GM19397 (cell line): ENCODE results near the gene ICA1.

Experiments
- ATAC-seq: cut with Tn5 transposase; IDR thresholded peaks from one replicate; pipeline ENCODE4 v1.9.1; 2021; ENCODE audit warnings: mild to moderate bottlenecking, moderate library complexity; ENCODE audit not compliant: unreplicated experiment

ICA1 gene

GRCh38 chr7:8134089-8134733, 127.8 kb downstream of the ICA1 start:
- peak; percentile 69 for ATAC-seq

GRCh38 chr7:8133188-8133848, 128.6 kb downstream of the ICA1 start:
- no peak for ATAC-seq

GRCh38 chr7:8131694-8132605, 130.0 kb downstream of the ICA1 start:
- peak; percentile 52 for ATAC-seq

GRCh38 chr7:8130663-8131062, 131.3 kb downstream of the ICA1 start:
- no peak for ATAC-seq

DNA sequence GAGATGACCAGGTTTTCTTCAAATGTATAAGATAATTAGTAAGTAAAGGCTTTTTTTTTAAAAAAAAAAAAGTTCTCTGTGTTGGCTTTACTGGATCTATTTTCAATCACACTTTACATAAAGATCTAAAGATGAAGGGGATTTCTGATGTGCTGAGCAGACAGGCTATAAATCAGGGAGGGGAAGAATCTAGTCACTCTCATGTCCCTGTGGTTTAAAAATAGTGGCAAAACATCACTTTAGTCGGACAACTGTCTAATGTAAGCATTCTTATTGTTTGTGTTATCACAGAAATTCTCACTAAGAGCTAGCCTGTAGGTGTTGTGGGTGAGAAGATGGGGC, 132.7 kb downstream of the ICA1 start:
- no peak for ATAC-seq

GRCh38 chr7:8128449-8129317, 133.3 kb downstream of the ICA1 start:
- no peak for ATAC-seq

DNA sequence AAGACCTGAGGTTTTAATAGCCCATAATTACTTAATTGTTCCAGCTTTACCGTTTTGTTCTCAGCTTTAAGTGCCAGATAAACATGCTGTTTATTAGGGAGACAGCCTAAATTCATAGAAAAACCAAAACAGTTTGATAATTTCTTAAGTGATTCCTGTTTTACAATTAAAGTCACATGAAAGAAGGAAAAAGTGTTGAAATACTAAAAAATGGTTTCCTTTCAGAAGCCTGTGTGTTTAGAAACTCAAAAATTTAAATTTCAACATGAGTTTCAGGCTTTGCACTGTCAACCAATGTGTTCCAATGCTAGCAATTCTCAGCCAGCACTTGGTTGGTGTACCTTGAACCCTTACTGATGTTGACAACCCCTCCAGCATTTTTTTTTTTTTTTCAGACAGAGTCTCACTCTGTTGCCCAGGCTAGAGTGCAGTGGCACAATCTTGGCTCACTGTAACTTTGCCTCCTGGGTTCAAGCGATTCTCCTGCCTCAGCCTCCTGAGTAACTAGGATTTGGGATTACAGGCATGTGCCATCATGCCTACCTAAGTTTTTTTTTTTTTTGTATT, 135.3 kb downstream of the ICA1 start:
- no peak for ATAC-seq

DNA sequence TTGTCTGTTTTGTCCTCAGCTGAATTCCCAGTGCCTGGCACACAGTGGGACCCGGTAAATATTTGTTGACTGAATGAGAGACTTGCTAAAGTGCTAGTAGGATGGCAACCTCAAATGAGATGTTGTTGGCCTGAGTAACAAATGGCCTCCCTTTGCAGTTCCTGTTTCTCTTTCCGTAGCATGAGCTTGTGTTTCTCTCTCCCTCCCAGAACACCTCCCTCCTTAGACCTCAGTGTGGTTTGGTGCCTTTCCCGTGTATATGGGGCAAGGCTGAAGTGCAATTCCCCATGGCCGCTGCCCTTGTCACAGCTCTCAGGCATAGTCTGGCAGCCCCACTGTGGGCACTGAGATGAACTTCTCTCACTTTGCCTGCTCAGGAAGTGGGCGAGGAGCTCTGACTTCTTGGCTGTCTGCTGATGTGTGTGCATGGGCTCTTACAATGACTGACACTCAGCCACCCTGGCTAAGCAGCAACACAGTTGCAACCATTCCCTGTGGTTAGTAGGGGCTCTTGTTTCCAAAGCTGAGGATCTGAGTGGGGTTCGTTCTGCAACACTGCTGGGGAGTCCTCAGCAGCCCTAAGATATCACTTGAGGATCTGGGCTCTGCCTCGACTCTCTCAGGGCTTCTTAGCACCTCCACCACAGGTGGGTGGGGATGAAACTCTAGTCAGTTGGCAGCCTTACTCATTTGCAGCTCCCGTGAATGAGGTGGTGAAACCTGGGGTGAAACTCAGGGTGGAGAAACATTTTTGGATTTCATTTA, 136.1 kb downstream of the ICA1 start:
- peak; percentile 84 for ATAC-seq

DNA sequence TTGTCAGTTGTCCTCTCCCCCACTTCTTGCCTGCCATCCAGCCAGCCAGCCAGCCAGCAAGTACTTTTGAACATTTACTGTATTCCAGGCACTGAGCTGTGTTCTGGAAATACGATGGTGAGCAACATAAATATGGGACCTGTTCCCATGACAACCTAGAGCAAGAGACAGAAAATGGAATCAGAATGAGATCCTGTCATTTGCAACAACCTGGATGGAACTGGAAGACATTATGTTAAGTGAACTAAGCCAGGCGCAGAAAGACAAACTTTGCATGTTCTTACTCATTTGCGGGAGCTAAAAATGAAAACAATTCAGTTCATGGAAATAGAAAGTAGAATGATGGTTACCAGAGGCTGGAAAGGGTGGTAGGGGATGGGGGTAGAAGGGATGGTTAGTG, 140.7 kb downstream of the ICA1 start:
- ATAC-seq: no peak

- no peak for ATAC-seq
Measured at GRCh38 chr7:8120390-8121058, 141.4 kb downstream of the ICA1 start.

DNA sequence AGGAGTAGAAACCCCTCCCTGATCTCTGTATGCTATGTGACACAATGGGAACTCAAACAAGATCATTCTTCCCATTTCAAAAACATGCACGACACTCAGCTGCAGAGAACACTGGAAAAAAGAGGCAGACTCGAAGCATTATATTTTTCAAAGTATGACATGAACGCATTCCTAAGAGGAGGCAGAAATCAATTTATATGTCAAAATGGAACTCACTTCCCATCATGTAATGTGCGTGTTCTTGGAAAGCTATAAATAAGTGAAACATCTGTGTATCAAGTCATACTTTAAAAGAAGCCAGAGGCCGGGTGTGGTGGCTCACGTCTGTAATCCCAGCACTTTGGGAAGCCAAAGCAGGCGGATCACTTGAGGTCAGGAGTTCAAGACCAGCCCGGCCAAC, 142.7 kb downstream of the ICA1 start:
- no peak for ATAC-seq

- ATAC-seq: no peak
Measured at GRCh38 chr7:8117195-8117594, 144.8 kb downstream of the ICA1 start.

DNA sequence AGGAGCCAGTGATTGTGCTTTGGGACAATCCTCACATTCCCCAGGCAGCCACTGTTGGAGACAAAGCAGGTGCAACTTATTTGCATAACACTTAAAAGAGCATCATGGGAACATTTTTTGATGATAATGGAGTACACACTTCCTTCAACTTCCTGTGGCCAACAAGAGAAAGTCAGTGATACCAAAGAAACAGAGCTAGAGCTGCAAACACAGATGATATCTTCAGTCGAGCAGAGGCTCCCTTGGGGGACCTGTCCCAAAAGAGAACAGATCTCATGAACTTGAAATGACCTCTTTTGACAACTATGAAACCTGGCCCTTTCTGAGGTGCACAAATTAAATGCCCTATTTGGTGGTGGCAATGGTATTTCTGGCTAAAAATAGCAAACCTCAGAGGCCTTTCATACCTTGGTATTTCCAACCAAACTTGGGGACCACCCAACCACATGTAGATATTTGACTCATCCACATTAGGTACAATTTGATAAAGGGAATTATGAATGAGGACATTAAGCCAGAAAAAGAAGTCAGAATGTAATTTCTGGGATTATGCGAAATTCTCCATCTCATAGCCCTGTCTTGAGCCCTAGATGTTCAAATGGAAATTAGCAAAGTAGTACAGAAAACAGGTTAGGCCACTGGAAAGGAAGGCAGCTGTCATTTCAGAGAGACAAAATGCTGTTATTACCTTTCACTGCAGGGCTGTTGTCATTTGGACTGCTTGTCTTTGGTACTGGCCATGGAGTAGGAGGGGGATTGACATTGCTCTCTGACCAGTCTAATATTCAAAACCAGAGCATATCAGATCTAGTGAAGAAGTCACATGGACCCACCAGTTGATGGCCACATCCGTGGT, 146.2 kb downstream of the ICA1 start:
- ATAC-seq: peak; percentile 93

- ATAC-seq: peak; percentile 26
Measured at GRCh38 chr7:8114175-8114574, 147.8 kb downstream of the ICA1 start.

GRCh38 chr7:8113184-8113583, 148.8 kb downstream of the ICA1 start:
- no peak for ATAC-seq

DNA sequence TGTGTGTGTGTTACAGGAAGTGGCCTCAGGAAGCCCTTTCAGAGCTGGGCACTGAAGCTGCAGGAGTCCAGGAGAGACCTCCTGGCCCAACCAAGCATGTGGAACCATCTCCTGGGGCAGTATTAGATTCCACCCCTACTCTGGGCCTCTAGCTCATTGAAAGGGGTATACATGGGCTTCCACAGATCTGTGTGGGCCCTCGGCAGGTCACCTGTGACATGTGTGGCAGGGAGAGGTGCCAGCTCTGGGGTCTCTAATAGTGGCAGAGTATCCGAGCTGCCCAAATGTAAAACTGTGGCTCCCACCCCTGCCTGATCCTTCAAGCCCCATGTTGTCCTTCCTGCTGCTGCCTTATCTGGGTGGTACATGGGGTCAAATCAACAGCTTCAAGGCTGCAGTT, 149.3 kb downstream of the ICA1 start:
- ATAC-seq: no peak

DNA sequence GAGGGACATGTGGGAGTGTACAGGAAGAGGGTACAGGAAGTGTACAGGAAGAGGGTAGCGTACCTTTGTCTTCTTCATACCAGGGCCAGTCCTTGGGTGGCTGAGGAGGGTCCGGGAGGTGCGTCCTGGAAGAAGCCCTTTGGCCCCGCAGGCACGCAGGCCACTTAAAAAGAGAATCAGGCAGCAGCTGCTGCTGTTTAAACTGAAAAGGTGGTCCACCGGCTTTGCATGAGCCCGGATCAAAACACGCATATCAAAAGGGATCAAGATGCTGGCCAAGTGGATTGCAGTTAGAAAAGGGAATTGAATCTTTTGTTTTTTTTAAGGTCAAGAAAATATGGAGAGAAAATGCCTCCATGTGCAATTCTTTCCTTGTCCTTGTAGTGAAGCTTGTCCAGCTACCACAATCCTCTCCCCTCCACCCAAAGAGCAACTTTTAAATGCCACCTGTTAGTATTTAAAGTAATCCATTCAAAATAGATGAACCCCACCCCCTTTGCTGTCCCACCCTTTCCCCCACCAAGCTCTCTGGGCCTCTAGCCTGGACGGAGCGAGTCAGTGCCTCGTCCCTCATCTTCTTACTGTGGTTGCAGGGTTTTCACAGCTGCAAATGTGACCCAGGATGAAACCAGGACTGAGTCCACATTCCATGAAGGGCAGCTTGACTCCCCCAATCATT, 150.5 kb downstream of the ICA1 start:
- no peak for ATAC-seq
